ENCODE measurements around the gene S1PR1.
"Not testable (repeated sequence)": the region's sequence is repeated elsewhere in the genome, so short reads cannot be mapped to it uniquely, and the experiment has no call there.

Gene S1PR1

DNA sequence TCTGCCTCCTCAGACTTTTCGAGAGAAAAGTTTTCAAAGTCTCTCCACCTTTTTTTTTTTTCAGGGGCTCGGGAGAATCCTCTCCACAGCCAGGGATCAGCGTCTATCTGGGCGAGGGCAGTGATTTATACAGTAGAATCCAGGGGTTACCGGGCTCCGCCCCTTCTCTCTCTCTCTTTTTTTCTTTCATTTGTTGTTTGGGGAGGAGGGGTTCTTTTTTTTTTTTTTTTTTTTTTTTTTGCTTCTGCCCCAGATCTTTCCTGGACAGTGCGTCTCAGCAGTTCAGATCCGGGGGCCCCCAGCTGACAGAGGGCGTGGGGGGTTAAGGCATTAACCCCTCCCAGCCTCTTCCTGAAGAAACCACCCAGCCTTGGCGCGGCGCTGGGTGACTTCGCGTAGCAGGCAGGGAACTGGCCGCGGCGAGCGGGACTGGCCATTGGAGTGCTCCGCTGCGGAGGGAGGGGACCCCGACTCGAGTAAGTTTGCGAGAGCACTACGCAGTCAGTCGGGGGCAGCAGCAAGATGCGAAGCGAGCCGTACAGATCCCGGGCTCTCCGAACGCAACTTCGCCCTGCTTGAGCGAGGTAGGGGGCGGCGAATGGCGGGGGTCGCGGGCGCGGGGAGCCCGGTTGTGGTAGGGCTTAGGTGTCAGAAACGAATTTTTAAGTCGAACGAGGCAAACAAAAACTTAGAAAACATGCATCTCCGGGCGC lies at the start of gene S1PR1:
Gene S1PR1 (plus strand): TSS at position 504 of the 713 bp plus-strand sequence. CDS start 1,966 bp downstream, outside the sequence.
- DNase-seq: peak; percentile 85

DNA sequence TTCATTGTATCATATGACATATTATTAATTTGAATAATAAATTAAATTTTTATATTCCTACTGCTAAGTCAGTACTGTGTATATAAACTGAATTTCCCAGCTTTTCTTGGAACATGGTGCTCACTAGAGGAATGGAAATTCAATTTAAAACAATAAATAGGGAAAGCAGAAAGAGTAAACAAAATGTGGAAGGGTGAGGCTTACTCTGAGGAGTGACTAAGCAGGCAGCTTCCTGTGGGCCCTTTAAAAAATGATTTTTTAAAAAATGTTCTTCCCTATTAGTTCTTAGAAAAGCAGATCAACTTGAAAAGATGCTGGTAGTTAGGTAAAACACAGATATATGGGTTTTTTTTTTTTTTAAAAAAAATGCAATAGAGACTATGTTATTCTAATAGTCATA lies 49.5 kb upstream of the S1PR1 start:
- DNase-seq: no peak

DNA sequence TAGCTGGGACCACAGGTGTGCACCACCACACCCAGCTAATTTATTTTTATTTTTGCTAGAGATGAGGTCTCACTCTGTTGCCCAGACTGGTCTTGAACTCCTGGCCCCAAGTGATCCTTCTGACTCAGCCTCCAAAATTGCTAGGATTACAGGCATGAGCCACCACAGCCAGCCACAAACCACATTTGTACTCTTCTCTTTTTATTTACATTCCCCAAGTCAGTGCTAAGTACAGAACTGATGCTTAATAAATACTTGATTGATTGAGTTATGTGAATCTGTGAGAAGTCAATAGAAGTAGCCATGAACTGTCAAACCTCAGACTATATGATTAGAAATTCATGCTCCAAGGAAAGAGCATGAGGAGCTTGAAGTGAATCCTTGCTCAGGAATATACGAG lies 48.5 kb upstream of the S1PR1 start:
- DNase-seq: peak; percentile 75

DNA sequence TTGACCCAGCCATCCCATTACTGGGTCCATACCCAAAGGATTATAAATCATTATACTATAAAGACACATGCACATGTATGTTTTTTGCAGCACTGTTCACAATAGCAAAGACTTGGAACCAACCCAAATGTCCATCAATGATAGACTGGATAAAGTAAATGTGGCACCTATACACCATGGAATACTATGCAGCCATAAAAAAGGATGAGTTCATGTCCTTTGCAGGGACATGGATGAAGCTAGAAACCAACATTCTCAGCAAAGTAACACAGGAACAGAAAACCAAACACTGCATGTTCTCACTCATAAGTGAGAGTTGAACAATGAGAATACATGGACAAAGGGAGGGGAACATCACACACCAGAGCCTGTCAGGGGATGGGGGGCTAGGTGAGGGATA lies 47.9 kb upstream of the S1PR1 start:
- DNase-seq: not testable (repeated sequence)

DNA sequence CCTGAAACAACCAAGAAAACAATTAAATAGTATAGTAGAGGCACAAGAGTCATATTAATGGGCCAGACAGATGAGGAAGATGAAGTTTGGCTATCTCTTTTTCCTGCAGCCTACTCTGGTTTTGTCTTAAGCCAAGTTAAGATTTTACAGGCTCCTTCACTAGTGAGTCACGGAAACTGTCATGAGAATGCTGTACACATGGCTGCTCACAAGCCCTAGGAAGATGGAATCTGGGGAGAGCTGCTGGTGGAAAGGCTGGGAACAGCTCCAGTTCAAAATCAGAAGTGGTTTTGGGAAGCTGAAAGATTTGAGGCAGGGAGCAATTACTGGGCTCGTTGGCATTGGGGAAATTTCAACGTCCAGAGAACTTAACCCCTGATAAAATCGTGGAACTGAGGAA lies 46.4 kb upstream of the S1PR1 start:
- peak; percentile 67 for DNase-seq

DNA sequence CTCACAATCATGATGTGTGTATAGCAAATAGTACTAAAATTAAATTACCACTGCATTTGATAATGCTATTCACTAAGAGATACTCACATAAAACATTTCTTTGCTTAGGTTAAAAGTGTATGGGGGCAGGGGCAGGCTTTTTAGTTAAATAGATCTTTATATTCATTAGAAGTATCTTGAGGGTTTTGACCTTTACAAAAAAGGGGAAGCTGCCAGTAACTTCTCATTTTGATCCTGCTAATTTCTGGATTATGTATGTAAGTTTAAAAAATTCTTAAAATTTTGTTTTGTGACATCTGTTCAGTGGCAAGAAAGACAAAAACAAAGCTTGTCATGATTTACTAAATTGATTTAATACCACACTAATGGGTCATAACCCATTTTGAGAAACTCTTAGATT lies 45.8 kb upstream of the S1PR1 start:
- no peak for DNase-seq

DNA sequence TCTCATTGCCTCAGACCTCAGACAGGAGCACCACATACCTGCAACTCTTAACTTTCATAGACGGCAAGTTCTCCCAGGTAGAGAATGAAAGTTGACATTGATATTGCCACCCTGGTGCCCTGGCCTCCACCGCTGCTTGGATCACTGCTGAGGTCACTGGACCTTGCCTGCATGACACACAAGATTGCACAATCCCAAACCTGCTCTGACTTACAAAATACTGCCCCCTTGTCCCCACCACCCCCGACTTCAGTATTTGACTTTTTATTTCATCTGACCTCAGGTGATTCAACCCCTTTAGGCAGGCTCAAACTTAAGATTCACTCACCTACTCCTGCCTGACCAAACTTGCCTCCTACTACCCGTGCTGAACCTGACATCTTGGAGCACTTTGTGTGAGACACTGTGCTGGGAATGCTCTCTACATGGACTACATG lies 43.1 kb upstream of the S1PR1 start:
- DNase-seq: no peak

DNA sequence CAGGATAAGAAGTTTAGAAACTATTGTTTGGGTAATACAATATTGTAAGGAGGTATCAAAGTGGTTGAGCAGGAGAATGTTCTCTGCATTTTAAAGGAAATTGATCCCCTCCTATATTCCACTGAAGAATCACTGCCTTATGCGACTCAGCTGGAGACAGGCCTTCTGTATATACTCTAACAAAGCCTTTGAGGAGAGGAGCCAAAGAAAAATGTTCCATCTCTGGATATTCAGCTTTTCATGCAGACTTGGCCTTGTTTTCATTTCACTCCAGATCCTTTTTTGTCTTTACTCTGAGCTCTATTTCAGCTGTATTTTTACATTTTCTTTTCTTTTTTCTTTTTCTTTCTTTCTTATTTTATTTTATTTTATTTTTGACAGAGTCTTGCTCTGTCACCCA lies 42.1 kb upstream of the S1PR1 start:
- DNase-seq: no peak

DNA sequence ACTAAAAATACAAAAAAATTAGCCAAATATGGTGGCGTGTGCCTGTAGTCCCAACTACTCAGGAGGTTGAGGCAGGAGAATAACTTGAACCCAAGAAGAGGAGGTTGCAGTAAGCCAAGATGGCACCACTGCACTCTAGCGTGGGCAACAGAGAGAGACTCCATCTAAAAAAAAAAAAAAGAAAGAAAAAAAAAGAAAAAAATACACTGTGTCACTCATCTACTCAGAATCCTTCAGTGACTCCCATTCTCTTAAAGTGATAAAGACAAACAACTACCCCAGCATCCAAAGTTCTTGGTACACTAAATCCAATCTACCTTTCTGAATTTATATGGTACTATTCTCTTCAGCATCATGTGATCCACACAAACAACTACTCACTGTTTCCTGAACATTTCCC lies 40.2 kb upstream of the S1PR1 start:
- no peak for DNase-seq

DNA sequence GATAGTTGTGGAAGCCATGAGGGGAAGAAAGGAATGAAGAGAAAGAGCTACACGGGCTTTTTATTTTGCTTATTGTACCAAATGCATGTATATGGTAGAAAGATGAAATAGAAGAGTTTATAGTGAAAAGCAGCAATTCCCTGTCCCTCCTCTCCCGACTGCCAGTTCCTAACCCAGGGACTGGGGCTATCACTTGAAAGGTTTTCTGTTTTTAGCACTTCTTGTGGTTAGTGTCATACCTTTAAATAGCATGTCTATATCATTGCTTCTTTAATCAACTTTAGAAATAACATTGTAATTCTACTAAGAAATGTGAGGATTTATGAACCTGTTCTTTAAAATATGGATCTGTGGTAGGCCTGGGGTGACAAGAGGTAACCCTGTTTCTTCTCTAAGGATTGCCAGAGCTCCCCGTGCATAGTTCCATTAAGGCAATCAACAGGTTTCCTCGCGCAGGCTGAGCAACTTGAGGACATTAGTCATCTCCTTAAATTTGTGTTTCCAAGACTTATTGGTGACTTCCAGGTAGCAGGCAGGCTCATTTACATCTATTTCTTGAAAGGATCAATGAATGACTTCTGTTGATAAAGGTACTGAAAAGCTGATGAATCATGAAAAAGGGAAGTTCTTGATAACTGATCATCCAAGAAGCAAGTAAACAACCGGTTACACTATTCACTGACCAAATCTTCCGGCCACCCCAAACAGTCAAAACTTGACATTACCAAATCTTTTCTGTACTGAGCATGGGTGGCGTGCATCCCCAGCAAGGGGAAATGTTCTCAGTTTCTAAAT lies 37.8 kb upstream of the S1PR1 start:
- no peak for DNase-seq

DNA sequence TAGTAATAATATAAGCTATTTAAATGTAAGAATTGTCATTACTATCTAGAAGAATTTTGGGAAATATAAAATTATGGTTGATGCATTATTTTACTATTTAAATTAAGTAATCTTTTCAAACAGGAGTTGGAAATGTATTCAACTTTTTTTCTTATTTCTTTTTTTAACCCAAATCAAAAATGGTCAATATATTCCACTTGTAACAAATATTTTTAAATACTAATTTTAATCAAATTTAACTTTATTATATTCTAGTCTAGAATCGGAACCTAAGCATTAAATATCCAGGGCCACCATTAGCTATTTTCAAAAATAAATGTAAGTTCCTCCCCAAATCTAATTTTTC lies 37.2 kb upstream of the S1PR1 start:
- no peak for DNase-seq

DNA sequence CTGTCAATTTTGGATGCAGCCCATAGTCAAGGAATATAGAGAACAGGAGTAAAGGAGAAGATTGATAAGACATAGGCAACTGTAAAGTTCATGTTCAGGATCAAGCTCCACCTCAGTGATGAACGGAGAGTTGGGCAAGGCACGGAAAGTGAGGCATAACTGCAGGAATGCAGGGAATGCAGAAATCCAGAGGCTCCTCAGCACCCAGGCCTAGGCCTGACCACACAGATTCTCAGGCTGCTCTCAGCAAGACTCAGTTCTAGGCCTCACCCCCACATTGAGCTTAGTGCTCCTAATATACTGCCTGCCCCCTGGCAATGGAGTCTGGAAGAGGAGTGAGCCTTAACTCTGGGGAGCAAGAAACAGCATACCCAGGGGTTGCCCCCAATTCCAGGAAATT lies 36.3 kb upstream of the S1PR1 start:
- DNase-seq: peak; percentile 97

DNA sequence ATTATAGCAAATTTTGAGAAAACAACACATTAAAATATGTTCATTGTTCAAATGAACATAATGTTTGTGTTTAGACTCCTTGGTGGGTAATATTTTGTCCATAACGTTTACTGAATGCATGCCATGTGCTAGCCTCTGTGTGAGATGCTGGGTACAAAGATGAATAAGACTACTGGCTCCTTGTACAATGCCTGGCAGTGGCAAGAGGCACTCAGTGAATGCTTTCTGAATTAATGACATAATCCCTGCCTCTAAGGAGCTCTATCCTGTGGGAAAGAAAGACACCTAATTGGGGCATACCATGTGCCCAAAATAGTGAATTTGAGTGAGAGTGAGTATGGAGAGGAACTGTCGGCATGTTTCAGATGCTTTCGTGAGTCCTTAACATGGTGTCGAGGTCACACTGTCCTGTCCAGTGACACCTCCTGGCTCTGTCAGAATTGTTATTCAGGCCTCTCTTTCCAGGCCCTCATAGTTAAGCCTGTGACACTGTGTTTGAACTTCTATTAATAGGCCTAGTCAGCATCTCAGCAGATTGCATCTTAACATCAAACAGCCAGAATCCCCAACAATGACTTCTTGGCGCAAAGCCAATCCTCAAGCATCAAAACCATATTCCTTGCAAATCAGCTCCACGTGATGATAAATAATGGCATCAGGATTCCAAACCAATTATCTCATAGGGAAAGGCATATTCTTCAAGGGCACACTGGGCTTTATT lies 32.8 kb upstream of the S1PR1 start:
- peak; percentile 89 for DNase-seq

DNA sequence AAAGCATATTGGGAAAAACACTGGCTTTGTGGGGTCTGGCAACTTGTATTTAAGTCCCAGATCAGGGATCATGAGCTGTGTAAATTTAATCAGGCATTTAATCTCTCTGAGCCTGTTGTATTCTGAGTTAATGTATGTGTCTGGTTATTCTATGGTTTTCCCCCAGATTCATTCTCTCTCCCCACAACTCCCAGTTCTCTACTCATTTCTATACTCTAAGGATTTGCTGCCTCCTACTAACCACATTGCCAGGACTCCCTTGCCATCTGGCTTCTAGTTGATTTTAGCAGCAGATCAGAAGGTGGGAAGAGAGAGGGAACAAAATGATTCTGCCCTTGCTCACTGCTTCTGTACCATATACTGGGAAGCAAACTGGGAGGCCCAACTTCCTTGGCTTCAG lies 31.4 kb upstream of the S1PR1 start:
- DNase-seq: no peak

DNA sequence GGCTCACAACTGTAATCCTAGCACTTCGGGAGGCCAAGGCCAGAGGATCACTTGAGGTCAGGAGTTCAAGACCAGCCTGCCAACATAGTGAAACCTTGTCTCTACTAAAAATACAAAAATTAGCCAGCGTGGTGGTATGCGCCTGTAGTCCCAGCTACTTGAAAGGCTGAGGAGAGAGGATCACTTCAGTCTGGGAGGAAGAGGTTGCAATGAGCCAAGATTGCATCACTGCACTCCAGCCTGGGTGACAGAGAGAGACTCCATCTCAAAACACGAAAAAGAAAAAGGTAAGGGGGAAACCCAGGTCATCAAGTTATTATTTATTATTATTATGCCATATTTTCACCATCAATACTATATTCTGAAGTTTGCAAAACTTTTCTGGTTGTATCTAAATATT lies 30.7 kb upstream of the S1PR1 start:
- DNase-seq: not testable (repeated sequence)

DNA sequence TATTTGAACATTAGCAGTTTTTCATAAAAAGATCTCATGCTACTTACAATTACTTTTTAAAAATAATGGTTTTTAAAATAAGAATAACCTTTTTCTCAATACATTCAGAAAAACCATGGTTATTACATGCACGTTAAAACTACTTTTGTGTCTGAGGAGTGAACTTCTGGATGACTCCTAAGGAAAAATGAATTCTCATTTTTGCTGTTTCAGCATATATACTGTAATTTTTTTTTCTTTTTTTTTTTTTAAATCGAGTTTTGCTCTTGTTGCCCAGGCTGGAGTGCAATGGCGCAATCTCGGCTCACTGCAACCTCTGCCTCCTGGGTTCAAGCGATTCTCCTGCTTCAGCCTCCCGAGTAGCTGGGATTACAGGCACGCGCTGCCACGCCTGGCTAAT lies 29.5 kb upstream of the S1PR1 start:
- DNase-seq: not testable (repeated sequence)

DNA sequence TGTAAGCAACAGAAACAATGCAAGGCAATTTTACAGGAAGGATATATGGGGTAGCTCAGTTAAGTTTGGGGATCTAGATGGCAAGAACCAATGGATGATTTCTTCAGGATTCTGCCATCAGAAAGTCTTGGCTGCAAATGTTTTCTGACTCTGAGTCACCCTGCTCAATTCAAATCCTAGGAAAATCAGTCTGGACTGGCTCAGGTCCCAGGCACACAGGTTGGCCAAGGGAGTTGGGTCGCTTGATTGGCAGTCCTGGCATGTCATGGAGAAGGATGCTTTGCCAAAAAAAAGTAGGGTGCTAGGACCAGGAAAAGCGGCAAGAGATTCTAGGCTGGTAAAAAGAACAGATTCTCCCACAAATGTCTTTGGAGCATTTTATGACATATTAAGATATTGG lies 28.9 kb upstream of the S1PR1 start:
- DNase-seq: no peak

DNA sequence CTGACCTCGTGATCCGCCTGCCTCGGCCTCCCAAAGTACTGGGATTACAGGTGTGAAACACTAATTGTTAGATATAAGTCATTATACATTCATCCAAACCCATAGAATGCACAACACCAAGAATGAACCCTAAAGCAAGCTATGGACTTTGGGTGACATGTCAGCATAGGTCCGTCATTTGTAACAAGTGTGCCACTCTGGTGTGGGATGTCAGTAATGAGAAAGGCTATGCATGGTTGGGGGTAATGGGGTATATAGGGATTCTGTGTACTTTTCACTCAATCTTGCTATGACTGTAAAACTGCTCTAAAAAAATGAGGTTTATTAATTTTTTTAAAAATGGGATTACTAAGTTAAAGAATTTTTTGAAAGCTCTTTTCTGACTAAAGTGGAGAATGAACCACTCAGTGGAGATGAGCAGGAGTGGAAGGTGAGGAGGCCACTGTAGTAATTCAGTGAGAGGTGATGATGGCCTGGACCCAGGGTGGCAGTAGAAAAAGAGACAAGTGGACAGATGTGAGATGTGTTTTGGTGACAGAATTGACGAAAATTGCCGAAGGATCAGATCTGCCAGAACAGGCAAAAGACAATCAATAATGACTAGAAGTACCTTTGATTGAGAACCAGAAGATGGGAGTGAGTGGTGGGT lies 21.3 kb upstream of the S1PR1 start:
- DNase-seq: no peak

DNA sequence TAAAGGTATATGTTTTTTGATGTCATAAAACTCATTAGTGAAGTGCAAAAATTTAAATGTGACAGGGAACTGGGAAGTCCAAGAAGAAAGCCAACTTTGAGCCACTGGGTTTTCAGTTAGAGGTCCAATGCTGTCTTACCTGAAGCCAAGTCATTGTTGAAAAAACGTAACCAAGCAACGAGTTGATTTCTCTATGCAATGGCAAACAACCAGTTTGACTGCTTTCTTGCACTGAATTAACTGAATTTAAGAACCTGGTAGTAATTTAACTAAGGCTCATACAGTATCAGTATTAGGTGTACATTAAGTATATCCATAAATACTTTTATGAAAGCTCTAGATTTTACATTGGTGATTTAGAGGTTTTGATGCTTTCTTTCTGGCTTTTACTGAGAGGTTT lies 20.2 kb upstream of the S1PR1 start:
- no peak for DNase-seq

DNA sequence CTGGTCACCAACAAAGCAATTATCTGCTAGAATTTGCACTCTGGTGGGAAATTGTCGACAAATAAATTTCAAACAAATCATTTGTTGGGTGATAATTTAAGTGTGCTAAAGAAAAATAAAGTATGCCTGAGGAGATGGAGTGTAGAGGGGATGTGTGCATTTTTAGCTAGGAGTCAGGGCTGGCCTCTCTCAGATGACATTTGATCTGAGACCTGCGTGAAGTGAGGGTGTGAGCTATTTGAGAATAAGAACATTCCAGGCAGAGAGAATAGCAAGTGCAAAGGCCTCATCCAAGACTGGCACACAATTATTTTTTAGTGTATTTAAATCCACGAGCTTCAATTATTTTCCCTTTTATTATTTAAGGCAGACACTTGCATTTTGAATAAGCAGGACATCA lies 19.7 kb upstream of the S1PR1 start:
- no peak for DNase-seq

DNA sequence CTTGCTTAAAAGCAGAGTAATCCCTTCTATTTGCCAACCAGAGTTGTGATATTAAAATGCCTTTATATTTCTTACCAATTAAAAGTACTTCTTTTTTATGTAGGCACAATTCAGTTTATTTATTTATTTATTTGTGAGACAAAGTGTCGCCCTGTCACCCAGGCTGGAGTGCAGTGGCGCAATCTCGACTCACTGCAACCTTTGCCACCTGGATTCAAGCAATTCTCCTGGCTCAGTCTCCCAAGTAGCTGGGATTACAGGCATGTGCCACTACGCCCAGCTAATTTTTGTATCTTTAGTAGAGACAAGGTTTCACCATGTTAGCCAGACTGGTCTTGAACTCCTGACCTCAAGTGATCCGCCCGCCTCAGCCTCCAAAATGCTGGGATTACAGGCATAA lies 17.9 kb upstream of the S1PR1 start:
- not testable (repeated sequence) for DNase-seq

DNA sequence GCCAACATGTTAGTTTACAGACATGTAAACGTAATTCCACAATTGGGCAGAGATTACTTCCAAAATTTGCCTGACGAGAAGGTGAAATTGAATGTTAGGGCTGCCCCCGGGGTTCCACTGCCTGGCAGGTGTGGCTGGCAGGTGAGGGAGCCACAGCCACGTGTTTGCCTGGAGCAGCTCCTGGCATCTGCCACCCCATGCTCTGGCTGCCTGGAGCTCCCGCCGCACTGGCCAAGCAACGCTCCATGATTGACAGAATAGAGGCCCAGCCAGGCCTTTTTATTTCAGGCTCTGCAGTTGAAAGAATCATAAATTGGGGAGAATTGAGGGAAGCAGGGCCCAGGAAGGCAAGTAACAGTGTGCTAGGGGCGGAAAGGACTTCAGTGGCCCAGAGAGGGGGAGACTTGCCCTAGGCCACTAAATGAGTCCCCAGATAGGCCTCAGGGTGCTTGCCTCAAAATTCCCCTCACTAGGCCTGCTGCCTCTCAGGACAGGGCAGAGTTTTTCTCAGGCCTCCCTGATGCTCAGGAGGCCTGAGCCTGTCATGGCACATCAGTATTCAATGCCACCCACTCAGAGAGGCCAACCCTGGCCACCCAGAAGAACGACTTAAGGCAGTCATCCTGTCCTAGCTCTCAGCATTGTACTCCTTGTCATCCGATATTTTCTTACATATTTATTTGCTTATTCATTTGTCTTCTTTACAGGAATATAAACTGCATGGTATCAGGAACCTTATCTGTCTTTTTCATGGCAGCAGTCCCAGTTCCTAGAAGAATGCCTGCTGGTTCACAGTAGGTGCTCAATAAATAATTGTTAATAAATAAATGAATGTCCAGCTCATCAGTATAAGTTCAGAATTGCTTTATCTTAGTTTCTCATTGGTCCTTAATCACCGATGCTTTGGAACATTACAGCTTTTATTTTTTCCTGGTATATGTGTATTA lies 16.6 kb upstream of the S1PR1 start:
- DNase-seq: no peak

Data from EL (cell line).